Astrocyte (in vitro differentiated cells and primary cell): ENCODE data around the gene ADAMTS9. TPM values are rescaled to one million over a fixed set of nuclear protein-coding genes. Genes with fewer than 3 reads are reported as not detected.

ENCODE experiments used
- DNase-seq: peaks from one replicate; pipeline ENCODE4 v3.0.0-alpha.2; 2010; ENCODE audit warnings: low read depth
- FAIRE-seq: peaks from 2 replicates; lab custom pipeline; 2011; peaks lifted over from hg19 to GRCh38; lab: Jason Lieb, UNC
- H2AFZ ChIP-seq: 2 replicates; pipeline ENCODE4 v1.6.0; 2012; ENCODE audit warnings: low read depth, low read length, inconsistent platforms
- H3K27ac ChIP-seq: 2 replicates; pipeline ENCODE4 v1.5.1; 2011; ENCODE audit warnings: low read depth, low read length, inconsistent platforms
- H3K27me3 ChIP-seq: 2 replicates; pipeline ENCODE4 v1.6.0; 2011; ENCODE audit warnings: low read length, inconsistent platforms; ENCODE audit not compliant: insufficient read depth
- H3K36me3 ChIP-seq: 2 replicates; pipeline ENCODE4 v1.5.1; 2011; ENCODE audit warnings: low read length, inconsistent platforms; ENCODE audit not compliant: insufficient read depth
- H3K4me1 ChIP-seq: 2 replicates; pipeline ENCODE4 v1.5.1; 2011; ENCODE audit warnings: low read length, inconsistent platforms; ENCODE audit not compliant: insufficient read depth
- H3K4me2 ChIP-seq: 2 replicates; pipeline ENCODE4 v1.6.0; 2012; ENCODE audit warnings: low read length, inconsistent platforms
- H3K4me3 ChIP-seq: 2 replicates; pipeline ENCODE4 v1.5.1; 2011; ENCODE audit warnings: low read depth, mild to moderate bottlenecking, low read length, inconsistent platforms; ENCODE audit not compliant: insufficient read depth
- H3K79me2 ChIP-seq: 2 replicates; pipeline ENCODE4 v1.6.0; 2012; ENCODE audit warnings: mild to moderate bottlenecking, low read length, inconsistent platforms; ENCODE audit not compliant: insufficient read depth
- H3K9ac ChIP-seq: 2 replicates; pipeline ENCODE4 v1.6.0; 2012; ENCODE audit warnings: mild to moderate bottlenecking, low read length, inconsistent platforms
- H3K9me3 ChIP-seq: 2 replicates; pipeline ENCODE4 v1.5.1; 2012; ENCODE audit warnings: low read depth, mild to moderate bottlenecking, low read length, inconsistent platforms; ENCODE audit not compliant: insufficient read depth
- H4K20me1 ChIP-seq: 2 replicates; pipeline ENCODE4 v1.6.0; 2012; ENCODE audit warnings: low read length, inconsistent platforms; ENCODE audit not compliant: insufficient read depth
- H3K27ac Mint-ChIP-seq: one replicate; pipeline ENCODE4 v1.8.0; 2021; ENCODE audit warnings: mild to moderate bottlenecking, mixed read lengths; ENCODE audit not compliant: unreplicated experiment
- H3K27me3 Mint-ChIP-seq: one replicate; pipeline ENCODE4 v1.8.0; 2021; ENCODE audit warnings: low read depth, mixed read lengths; ENCODE audit not compliant: unreplicated experiment
- H3K36me3 Mint-ChIP-seq: one replicate; pipeline ENCODE4 v1.8.0; 2021; ENCODE audit warnings: low read depth, mixed read lengths; ENCODE audit not compliant: unreplicated experiment
- H3K4me1 Mint-ChIP-seq: one replicate; pipeline ENCODE4 v1.8.0; 2021; ENCODE audit warnings: low read depth, mixed read lengths; ENCODE audit not compliant: unreplicated experiment
- H3K4me3 Mint-ChIP-seq: one replicate; pipeline ENCODE4 v1.8.0; 2021; ENCODE audit warnings: mild to moderate bottlenecking, moderate library complexity, mixed read lengths; ENCODE audit not compliant: unreplicated experiment
- H3K9me3 Mint-ChIP-seq: one replicate; pipeline ENCODE4 v1.8.0; 2021; ENCODE audit warnings: mild to moderate bottlenecking, mixed read lengths; ENCODE audit not compliant: unreplicated experiment
- EZH2 ChIP-seq: IDR thresholded peaks from 2 replicates; pipeline ENCODE4 v1.6.1; 2012; ENCODE audit warnings: mild to moderate bottlenecking, low read length, inconsistent platforms; ENCODE audit not compliant: insufficient read depth
- total RNA-seq: library from RNA; stranded (reverse); gene quantifications from 2 replicates; pipeline ENCODE4 v1.2.1, GENCODE V29; 2021
- TF ChIP-seq, protein P1 (sequence below): IDR thresholded peaks from 2 replicates; pipeline ENCODE4 v1.5.1; 2011; ENCODE audit warnings: low read depth, mild to moderate bottlenecking, inconsistent platforms, low read length, moderate library complexity; ENCODE audit not compliant: insufficient read depth

The ADAMTS9 gene
- total RNA-seq, 1 donor from 2014 or later: 8.3 TPM

DNA sequence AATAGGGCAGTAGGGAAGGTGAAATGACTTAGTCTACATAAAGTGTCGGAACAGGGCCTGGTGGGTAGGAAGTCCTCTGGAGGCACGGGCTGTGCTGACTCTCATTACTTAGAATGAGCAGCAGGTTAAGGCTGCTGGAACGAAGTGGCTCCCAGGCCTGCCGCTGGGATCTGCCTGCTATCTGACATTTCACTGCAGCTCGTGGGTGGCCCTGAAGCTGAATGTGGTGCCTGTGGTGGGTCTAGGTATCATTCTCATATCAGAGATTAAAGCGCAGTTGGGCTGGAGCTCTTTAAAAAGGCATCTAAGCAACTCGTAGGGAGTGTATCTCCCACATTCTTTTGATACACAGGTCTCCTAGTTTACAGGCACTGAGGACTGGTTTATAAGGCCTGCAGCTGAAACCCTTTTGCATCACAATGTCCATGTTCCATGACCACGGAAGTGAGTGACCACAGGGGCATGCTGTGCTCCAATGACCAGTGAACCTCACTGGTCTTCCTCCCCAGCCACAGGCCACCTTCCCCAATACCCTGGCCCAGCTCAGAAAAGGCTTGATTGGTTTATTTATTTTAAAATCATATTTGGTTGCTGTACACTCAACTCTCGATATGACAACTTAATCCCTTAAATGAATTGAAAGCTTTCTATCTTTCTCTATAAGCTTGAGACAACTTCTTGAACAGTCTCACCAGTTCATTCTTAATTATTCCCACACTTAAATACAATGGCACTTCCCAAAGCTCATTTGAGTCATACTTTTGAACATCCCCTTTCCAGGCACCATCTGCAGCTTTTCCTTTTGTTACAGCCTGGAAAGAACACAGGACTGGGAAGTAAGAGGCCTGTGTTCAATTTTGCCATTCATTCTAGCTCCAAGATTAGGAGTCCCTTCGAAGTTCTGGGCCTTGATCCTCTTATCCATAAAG, 19.0 kb downstream of the ADAMTS9 start:
- Mint-ChIP-seq H3K4me1 (peaks cover 19% of the 10 kb centered on the region), H3K27me3 (no peaks in the 10 kb centered on the region), H3K36me3 (no peaks in the 10 kb centered on the region), H3K9me3 (no peaks in the 10 kb centered on the region), H3K27ac (no peak overlapping the region), H3K4me3 (no peak overlapping the region)
- Histone ChIP-seq H3K9me3 (no peaks in the 10 kb centered on the region), H3K27ac (no peak overlapping the region), H3K27me3 (no peaks in the 10 kb centered on the region), H4K20me1 (no peaks in the 10 kb centered on the region), H3K4me2 (no peak overlapping the region), H3K4me3 (no peak overlapping the region), H3K4me1 (no peaks in the 10 kb centered on the region), H3K36me3 (no peaks in the 10 kb centered on the region), H3K79me2 (no peaks in the 10 kb centered on the region), H2AFZ (no peak overlapping the region), H3K9ac (no peak overlapping the region)
- no peak for FAIRE-seq
- DNase-seq: no peak
- no peak for TF ChIP-seq EZH2
- TF ChIP-seq, protein P1, sequence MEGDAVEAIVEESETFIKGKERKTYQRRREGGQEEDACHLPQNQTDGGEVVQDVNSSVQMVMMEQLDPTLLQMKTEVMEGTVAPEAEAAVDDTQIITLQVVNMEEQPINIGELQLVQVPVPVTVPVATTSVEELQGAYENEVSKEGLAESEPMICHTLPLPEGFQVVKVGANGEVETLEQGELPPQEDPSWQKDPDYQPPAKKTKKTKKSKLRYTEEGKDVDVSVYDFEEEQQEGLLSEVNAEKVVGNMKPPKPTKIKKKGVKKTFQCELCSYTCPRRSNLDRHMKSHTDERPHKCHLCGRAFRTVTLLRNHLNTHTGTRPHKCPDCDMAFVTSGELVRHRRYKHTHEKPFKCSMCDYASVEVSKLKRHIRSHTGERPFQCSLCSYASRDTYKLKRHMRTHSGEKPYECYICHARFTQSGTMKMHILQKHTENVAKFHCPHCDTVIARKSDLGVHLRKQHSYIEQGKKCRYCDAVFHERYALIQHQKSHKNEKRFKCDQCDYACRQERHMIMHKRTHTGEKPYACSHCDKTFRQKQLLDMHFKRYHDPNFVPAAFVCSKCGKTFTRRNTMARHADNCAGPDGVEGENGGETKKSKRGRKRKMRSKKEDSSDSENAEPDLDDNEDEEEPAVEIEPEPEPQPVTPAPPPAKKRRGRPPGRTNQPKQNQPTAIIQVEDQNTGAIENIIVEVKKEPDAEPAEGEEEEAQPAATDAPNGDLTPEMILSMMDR: no peak

DNA sequence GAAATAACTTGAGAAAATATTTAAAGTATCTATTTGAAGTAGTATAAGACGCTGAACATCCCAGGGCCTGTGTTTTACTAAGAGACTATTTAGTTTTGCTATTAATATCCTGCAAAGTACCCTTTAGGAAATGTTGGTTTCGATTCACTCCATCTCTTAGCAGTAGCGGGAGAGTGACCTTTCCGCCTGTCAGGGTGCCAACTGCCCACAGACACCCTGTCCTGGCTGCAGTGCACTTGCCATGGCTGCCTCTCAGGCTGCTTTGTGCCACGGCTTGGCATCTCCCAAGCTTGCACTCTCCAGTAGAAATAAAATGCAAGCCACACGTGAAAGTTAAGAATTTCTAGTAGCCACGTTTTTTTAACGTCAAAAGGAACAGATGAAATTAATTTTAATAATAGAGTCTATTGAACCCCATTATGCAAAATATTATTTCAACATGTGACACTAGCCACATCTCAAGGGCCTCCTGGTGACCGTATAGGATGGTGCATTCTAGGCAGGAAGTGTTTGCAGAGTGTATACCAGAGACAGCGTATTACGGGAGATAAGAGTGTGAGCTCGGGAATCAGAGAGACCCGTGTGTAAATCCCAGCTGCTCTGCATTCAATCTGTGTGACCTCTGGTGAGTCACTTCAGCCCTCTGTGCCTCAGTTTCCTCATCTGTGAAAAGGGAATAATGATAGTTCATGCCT, 19.8 kb downstream of the ADAMTS9 start:
- no peaks in the 10 kb centered on the region for H4K20me1 ChIP-seq
- no peaks in the 10 kb centered on the region for H3K4me1 ChIP-seq
- no peak for TF ChIP-seq EZH2
- TF ChIP-seq, protein P1: no peak
- FAIRE-seq: no peak
- no peak overlapping the region for H3K4me3 Mint-ChIP-seq
- H3K4me1 Mint-ChIP-seq: peaks cover 19% of the 10 kb centered on the region
- H3K9me3 Mint-ChIP-seq: no peaks in the 10 kb centered on the region
- no peak overlapping the region for H3K9ac ChIP-seq
- H3K27ac ChIP-seq: no peak overlapping the region
- no peak overlapping the region for H3K4me3 ChIP-seq
- H3K36me3 ChIP-seq: no peaks in the 10 kb centered on the region
- H3K27me3 Mint-ChIP-seq: no peaks in the 10 kb centered on the region
- no peaks in the 10 kb centered on the region for H3K79me2 ChIP-seq
- H3K27ac Mint-ChIP-seq: no peak overlapping the region
- H3K4me2 ChIP-seq: no peak overlapping the region
- DNase-seq: no peak
- H3K9me3 ChIP-seq: no peaks in the 10 kb centered on the region
- H3K36me3 Mint-ChIP-seq: peaks cover 2% of the 10 kb centered on the region
- no peak overlapping the region for H2AFZ ChIP-seq
- no peaks in the 10 kb centered on the region for H3K27me3 ChIP-seq
